KMS-11 (cell line): ENCODE data around the gene VPS45.

Experiments
- H2AFZ ChIP-seq: fragments of 200-600 bp; sonication (generic); 2 replicates; pipeline ENCODE4 v1.6.1; 2016; ENCODE audit warnings: antibody characterized with exemption, mixed run types, low read depth
- H3K27ac ChIP-seq: fragments of 200-600 bp; sonication (generic); 2 replicates; pipeline ENCODE4 v1.6.1; 2016; ENCODE audit warnings: mild to moderate bottlenecking, mixed run types
- H3K27me3 ChIP-seq: fragments of 200-600 bp; sonication (generic); 2 replicates; pipeline ENCODE4 v1.6.1; 2017; ENCODE audit warnings: mild to moderate bottlenecking, low read depth, mixed run types, moderate library complexity; ENCODE audit not compliant: insufficient read depth
- H3K36me3 ChIP-seq: fragments of 200-600 bp; sonication (generic); 2 replicates; pipeline ENCODE4 v1.6.1; 2017; ENCODE audit warnings: mild to moderate bottlenecking, mixed run types; ENCODE audit not compliant: insufficient read depth
- H3K4me1 ChIP-seq: fragments of 200-600 bp; sonication (generic); 2 replicates; pipeline ENCODE4 v1.6.1; 2016; ENCODE audit warnings: mild to moderate bottlenecking, low read depth, mixed run types; ENCODE audit not compliant: poor library complexity, severe bottlenecking
- H3K4me2 ChIP-seq: fragments of 200-600 bp; sonication (generic); 2 replicates; pipeline ENCODE4 v1.7.0; 2016; ENCODE audit warnings: mild to moderate bottlenecking, mixed run types
- H3K4me3 ChIP-seq: fragments of 200-600 bp; sonication (generic); IDR thresholded peaks from 2 replicates; pipeline ENCODE4 v1.6.1; 2017; ENCODE audit warnings: low read depth, low read length, mixed read lengths; ENCODE audit not compliant: insufficient read depth
- H3K79me2 ChIP-seq: fragments of 200-600 bp; sonication (generic); 2 replicates; pipeline ENCODE4 v1.6.1; 2016; ENCODE audit warnings: low read depth, mixed run types; ENCODE audit not compliant: insufficient read depth
- H3K9ac ChIP-seq: fragments of 200-600 bp; sonication (generic); 2 replicates; pipeline ENCODE4 v1.6.1; 2016; ENCODE audit warnings: mild to moderate bottlenecking, mixed run types
- H4K20me1 ChIP-seq: fragments of 200-600 bp; sonication (generic); 2 replicates; pipeline ENCODE4 v1.6.1; 2016; ENCODE audit warnings: mild to moderate bottlenecking, mixed run types; ENCODE audit not compliant: insufficient read depth
- TF ChIP-seq, protein P1 (sequence below): fragments of 200-600 bp; sonication (generic); conservative IDR thresholded peaks from 2 replicates; pipeline ENCODE4 v1.6.1; 2017; ENCODE audit warnings: low read depth, mild to moderate bottlenecking, antibody characterized with exemption, low read length, moderate library complexity, mixed read lengths

The VPS45 gene

DNA sequence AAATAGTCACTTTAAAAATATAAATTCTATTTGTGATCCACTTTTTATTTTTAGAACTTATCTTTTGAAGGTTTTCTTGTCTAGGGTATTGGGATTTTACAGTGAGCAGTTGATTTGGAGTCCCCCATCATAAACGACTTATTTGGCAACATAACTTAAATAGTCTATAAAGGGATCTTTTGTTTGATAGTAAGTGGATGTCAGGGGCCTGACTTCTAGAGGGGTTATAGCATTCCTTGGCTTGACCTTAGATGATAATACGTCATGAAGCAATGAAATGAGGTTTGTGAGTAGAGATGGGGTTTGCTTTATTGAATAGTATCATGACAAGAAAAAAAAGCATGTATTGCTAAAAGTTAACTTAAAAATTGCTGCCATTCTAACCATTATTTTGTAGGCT, 17.8 kb downstream of the VPS45 start:
- Histone ChIP-seq H3K79me2 (no peaks in the 10 kb centered on the region), H3K27me3 (no peaks in the 10 kb centered on the region), H3K4me3 (no peak overlapping the region), H3K4me2 (no peak overlapping the region), H2AFZ (no peak overlapping the region), H3K27ac (no peak overlapping the region), H3K36me3 (no peaks in the 10 kb centered on the region), H3K4me1 (no peaks in the 10 kb centered on the region), H4K20me1 (no peaks in the 10 kb centered on the region), H3K9ac (no peak overlapping the region)
- TF ChIP-seq, protein P1, sequence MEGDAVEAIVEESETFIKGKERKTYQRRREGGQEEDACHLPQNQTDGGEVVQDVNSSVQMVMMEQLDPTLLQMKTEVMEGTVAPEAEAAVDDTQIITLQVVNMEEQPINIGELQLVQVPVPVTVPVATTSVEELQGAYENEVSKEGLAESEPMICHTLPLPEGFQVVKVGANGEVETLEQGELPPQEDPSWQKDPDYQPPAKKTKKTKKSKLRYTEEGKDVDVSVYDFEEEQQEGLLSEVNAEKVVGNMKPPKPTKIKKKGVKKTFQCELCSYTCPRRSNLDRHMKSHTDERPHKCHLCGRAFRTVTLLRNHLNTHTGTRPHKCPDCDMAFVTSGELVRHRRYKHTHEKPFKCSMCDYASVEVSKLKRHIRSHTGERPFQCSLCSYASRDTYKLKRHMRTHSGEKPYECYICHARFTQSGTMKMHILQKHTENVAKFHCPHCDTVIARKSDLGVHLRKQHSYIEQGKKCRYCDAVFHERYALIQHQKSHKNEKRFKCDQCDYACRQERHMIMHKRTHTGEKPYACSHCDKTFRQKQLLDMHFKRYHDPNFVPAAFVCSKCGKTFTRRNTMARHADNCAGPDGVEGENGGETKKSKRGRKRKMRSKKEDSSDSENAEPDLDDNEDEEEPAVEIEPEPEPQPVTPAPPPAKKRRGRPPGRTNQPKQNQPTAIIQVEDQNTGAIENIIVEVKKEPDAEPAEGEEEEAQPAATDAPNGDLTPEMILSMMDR = no peak

DNA sequence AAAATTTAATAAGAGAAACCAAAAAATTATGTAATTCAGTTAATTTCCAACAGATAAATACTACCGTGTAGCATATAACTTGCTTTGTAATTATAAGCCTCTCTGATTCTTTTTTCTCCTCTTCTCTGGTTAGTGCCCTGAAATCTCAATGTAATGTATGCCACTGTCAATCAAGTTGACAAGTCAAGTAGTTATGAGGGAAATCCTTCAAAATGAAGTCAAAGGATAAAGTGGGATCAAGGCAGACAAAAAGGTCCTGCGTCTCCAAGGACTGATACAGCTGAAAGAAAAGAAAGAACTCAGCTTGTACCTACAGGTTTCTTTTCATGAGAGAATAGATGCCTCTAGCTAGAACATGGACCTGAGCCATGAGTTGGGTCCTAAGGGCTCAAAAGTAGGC, 19.8 kb downstream of the VPS45 start:
- Histone ChIP-seq H3K9ac (no peak overlapping the region), H3K79me2 (no peaks in the 10 kb centered on the region), H3K27me3 (no peaks in the 10 kb centered on the region), H4K20me1 (no peaks in the 10 kb centered on the region), H3K36me3 (no peaks in the 10 kb centered on the region), H3K27ac (no peak overlapping the region), H3K4me3 (no peak overlapping the region), H3K4me1 (no peaks in the 10 kb centered on the region), H2AFZ (no peak overlapping the region), H3K4me2 (no peak overlapping the region)
- TF ChIP-seq, protein P1 = no peak

- Histone ChIP-seq H3K36me3 (no peaks in the 10 kb centered on the region), H3K4me3 (no peak overlapping the region), H3K79me2 (no peaks in the 10 kb centered on the region), H3K4me2 (no peak overlapping the region), H2AFZ (no peak overlapping the region), H3K4me1 (peaks cover 17% of the 10 kb centered on the region), H3K9ac (no peak overlapping the region), H3K27ac (no peak overlapping the region), H3K27me3 (no peaks in the 10 kb centered on the region), H4K20me1 (no peaks in the 10 kb centered on the region)
- TF ChIP-seq, protein P1 = no peak
Measured at GRCh38 chr1:150089846-150090520, 22.4 kb downstream of the VPS45 start.

- Histone ChIP-seq H3K4me2 (no peak overlapping the region), H2AFZ (no peak overlapping the region), H3K4me3 (no peak overlapping the region), H3K4me1 (peaks cover 17% of the 10 kb centered on the region), H4K20me1 (no peaks in the 10 kb centered on the region), H3K9ac (no peak overlapping the region), H3K79me2 (no peaks in the 10 kb centered on the region), H3K36me3 (no peaks in the 10 kb centered on the region), H3K27ac (no peak overlapping the region), H3K27me3 (no peaks in the 10 kb centered on the region)
- TF ChIP-seq, protein P1 = no peak
Measured at GRCh38 chr1:150092180-150092791, 24.7 kb downstream of the VPS45 start.
